HUES6 (cell line): Measurements from ENCODE around the gene HNRNPC.
A peak's percentile ranks its signal among the peaks of the same experiment; 100 is the strongest.
"Not testable (repeated sequence)": the region's sequence is repeated elsewhere in the genome, so short reads cannot be mapped to it uniquely, and the experiment has no call there.

Experiments
- H3K27ac ChIP-seq: 2 replicates; pipeline ENCODE4 v1.7.0; 2013; ENCODE audit warnings: low read depth, mild to moderate bottlenecking, low read length, inconsistent platforms
- H3K27me3 ChIP-seq: 2 replicates; pipeline ENCODE4 v1.6.1; 2013; ENCODE audit warnings: low read length; ENCODE audit not compliant: control insufficient read depth, insufficient read depth
- H3K36me3 ChIP-seq: 2 replicates; pipeline ENCODE4 v1.6.1; 2013; ENCODE audit warnings: low read length; ENCODE audit not compliant: control insufficient read depth, insufficient read depth
- H3K4me1 ChIP-seq: 2 replicates; pipeline ENCODE4 v1.6.1; 2013; ENCODE audit warnings: low read length; ENCODE audit not compliant: control insufficient read depth, insufficient read depth
- H3K4me3 ChIP-seq: 2 replicates; pipeline ENCODE4 v1.5.1; 2013; ENCODE audit warnings: low read depth, low read length
- H3K9ac ChIP-seq: one replicate; pipeline ENCODE4 v1.6.1; 2013; ENCODE audit warnings: mild to moderate bottlenecking, low read length
- H3K9me3 ChIP-seq: 2 replicates; pipeline ENCODE4 v1.6.1; 2013; ENCODE audit warnings: low read depth, low read length; ENCODE audit not compliant: control insufficient read depth, insufficient read depth

The HNRNPC gene

DNA sequence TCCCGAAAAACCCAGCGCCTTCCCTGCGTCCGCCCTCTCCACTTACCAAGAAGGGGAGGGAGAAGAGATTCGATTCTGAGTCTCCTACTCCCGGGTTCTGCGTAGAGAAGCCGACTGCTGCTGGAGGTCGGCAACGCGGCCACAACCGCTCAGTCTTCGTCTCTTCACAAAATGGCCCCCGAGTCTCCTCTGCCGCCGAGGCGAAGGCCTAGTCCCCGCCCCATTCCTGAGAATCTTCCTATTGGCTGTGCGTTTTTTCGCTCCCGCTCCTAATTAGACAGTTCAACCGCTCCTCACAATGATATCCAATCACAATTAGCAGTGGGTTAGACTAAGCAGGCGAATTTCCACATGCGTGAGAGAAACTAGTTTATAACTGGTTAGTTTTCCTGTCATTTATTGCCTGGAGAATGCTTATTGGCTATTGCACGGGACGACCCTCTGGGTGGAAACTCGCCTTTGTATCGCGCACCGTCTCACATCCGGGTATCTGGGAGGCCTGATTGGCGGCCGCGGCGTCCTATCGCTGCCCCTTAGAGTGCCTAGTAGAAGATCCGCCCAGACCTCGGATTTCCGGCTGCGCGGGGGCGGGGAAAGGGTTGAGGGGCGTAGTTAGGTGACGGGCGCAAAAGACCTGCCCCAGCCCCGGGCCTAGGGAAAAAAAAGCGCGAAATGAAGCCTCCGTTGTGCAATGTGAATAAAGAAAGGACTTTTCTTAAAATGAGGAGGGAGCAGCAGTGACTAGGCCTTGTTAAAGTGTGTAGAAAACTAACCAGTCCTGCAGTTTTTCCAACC is at the start of gene HNRNPC:
Gene HNRNPC, minus strand, starts transcription at position 191 of the 795 bp plus-strand sequence. CDS start 35,249 bp downstream, outside the sequence.
- Histone ChIP-seq H3K4me1 (peaks cover 11% of the 10 kb centered on the region), H3K9ac (peak within 1 kb of the TSS; percentile 100), H3K27me3 (no peaks in the 10 kb centered on the region), H3K9me3 (no peaks in the 10 kb centered on the region), H3K36me3 (peaks cover 45% of the 10 kb centered on the region), H3K27ac (peak within 1 kb of the TSS; percentile 97), H3K4me3 (peak within 1 kb of the TSS; percentile 96)

DNA sequence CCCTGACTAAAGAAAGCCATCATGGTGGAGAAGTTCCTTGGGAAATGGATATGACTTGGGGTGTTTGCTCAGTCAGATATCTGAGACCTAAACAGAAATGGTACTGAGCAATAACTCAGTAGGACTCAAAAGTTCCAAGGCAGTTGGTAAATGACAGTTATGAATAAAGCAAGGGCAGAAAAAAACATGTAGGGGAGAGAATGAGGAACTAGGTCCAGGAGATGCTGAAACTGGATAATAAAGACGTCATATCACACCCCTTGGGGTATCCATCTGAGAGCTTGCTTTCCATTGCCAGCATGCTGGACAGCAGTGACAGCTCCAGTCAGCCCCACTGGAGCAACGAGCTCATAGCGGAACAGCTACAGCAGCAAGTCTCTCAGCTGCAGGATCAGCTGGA is 48.2 kb upstream of the HNRNPC start:
- Histone ChIP-seq H3K9me3 (no peaks in the 10 kb centered on the region), H3K27me3 (no peaks in the 10 kb centered on the region), H3K4me3 (no peak overlapping the region), H3K4me1 (peaks cover 9% of the 10 kb centered on the region), H3K9ac (no peak overlapping the region), H3K36me3 (no peaks in the 10 kb centered on the region), H3K27ac (no peak overlapping the region)

DNA sequence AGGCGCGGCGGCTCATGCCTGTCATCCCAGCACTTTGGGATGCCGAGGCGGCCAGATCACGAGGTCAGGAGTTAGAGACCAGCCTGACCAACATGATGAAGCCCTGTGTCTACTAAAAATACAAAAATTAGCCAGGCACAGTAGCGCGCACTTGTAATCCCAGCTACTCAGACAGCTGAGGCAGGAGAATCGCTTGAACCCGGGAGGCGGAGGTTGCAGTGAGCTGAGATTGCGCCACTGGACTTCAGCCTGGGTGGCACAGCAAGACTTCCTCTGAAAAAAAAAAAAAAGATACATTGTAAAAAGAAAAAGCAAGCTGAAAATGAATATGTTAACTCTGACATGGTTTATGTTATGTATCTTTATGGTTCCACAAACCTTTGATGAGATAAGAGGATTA is 44.3 kb upstream of the HNRNPC start:
- Histone ChIP-seq H3K4me1 (peaks cover 6% of the 10 kb centered on the region), H3K9me3 (no peaks in the 10 kb centered on the region), H3K36me3 (no peaks in the 10 kb centered on the region), H3K9ac (no peak overlapping the region), H3K27ac (no peak overlapping the region), H3K27me3 (no peaks in the 10 kb centered on the region), H3K4me3 (no peak overlapping the region)

DNA sequence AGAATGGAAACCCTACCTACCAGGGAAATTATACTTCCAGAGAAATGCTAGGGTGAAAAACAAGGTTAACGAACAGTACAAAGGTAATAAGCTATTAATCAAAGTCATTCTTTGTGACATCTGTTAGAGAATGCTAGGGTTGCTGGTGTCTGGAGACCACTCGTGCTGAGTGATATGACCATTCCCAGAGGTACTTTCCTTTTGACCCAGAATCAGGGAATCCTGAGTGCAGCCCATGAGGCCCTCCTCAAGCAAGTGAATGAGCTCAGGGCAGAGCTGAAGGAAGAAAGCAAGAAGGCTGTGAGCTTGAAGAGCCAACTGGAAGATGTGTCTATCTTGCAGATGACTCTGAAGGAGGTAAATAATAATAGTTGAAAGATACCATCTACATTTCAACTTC is 42.4 kb upstream of the HNRNPC start:
- H3K27me3 ChIP-seq: no peaks in the 10 kb centered on the region
- H3K4me3 ChIP-seq: no peak overlapping the region
- H3K9ac ChIP-seq: no peak overlapping the region
- H3K9me3 ChIP-seq: no peaks in the 10 kb centered on the region
- H3K36me3 ChIP-seq: no peaks in the 10 kb centered on the region
- peaks cover 20% of the 10 kb centered on the region for H3K4me1 ChIP-seq
- H3K27ac ChIP-seq: no peak overlapping the region

DNA sequence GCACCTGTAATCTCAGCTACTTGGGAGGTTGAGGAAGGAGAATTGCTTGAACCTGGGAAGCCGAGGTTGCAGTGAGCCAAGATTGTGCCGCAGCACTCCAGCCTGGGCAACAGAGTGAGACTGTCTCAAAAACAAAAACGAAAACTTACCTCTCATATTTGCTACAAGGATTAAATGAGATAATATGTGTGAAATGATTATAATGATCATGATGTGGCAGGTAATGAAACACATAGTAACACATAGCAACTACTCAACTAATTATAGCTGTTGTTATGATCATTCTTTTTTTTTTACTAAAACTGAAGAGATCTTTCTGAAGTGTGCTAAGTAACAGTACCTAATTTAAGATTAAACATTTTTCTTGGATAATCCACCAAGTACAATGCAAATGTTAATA is 40.7 kb upstream of the HNRNPC start:
- Histone ChIP-seq H3K9ac (no peak overlapping the region), H3K4me3 (no peak overlapping the region), H3K27ac (no peak overlapping the region), H3K36me3 (no peaks in the 10 kb centered on the region), H3K9me3 (no peaks in the 10 kb centered on the region), H3K27me3 (no peaks in the 10 kb centered on the region), H3K4me1 (peaks cover 20% of the 10 kb centered on the region)

DNA sequence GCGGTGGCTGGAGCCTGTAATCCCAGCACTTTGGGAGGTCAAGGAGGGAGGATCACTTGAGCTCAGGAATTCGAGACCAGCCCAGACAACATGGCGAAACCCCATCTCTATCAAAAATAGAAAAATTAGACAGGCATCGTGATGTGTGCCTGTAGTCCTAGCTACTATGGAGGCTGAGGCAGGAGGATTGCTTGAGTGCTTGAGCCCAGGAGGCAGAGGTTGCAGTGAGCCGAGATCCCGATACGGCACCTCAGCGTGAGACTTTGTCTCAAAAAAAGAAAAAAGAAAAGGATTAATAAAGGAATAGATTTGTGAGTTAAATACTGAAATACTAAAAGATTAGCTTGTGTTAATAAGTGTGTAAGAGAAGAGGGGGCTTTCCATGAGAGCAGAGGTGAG is 40.0 kb upstream of the HNRNPC start:
- Histone ChIP-seq H3K4me1 (peaks cover 20% of the 10 kb centered on the region), H3K27ac (peak overlapping the region; percentile 96), H3K4me3 (peak overlapping the region; percentile 50), H3K9ac (peak overlapping the region; percentile 93), H3K27me3 (no peaks in the 10 kb centered on the region), H3K9me3 (no peaks in the 10 kb centered on the region), H3K36me3 (no peaks in the 10 kb centered on the region)

DNA sequence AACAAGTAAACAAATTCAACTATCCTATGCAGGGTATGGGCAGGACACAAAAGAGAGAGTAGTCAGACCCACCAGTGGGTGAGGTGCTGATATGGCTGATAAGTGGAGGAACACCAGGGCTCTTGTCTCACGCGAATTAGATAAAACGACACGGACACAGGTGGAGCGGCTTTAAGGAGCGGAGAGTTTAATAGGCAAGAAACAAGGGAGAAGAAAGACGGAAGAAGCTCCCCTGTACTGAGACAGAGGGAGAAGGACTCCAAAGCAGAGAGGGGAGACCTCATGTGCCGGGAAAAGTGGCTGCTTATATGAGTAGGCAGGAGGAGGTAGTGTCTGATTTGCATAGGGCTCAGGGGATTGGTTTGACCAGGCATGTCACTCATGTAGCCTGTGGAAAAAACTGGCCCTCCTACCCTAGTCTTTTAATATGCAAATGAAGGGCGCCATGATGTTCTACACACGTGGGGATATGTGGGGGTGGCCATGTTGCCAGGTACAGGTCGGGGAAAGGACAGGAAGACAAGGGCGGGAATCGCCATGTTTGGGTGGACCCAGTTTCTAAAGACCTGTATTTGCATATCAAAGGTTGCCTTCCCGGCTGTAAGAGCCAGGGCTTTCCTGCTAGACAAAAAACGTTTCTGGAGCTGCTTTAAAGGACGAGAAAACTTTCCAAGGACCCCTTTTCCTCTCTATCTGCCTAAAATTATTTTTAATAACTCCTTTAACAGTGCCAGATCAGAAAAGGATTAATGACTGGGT is 39.4 kb upstream of the HNRNPC start:
- Histone ChIP-seq H3K36me3 (no peaks in the 10 kb centered on the region), H3K9ac (peak overlapping the region; percentile 96), H3K27ac (peak overlapping the region; percentile 96), H3K9me3 (no peaks in the 10 kb centered on the region), H3K4me3 (peak overlapping the region; percentile 68), H3K4me1 (peaks cover 20% of the 10 kb centered on the region), H3K27me3 (no peaks in the 10 kb centered on the region)

DNA sequence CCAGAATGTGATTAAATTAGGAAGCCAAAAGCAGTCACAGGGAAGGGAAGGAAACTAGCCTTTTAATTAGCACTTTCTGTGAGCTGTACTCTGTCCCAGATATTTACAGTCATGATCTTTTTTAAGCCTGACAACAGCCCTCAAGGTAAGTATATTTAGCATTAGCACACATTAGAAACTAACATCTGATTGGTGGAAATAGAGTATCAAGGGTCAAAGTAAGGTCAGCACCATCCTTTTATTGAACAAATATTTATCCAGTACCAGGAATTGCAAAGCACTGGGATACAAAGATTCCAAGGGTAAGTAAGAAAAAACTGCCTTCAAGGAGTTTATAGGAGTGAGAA is 38.9 kb upstream of the HNRNPC start:
- Histone ChIP-seq H3K9ac (peak overlapping the region; percentile 96), H3K36me3 (no peaks in the 10 kb centered on the region), H3K4me3 (peak overlapping the region; percentile 68), H3K9me3 (no peaks in the 10 kb centered on the region), H3K4me1 (peaks cover 20% of the 10 kb centered on the region), H3K27me3 (no peaks in the 10 kb centered on the region), H3K27ac (peak overlapping the region; percentile 91)

DNA sequence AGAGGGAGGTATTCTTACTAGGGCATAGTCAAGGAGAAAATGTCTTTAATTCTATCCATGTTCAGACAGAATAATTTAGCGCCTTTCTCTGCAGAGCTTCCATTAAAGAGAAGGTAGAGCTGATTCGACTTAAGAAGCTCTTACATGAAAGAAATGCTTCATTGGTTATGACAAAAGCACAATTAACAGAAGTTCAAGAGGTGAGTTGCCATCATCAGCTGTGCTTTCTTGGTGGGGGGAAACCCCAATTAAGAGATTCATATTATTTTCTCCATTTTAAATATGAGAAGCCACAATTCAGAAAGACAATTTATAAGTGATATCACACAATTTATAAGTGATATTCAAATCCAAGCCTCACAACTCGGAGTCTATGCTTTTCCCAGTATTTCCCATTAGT is 38.4 kb upstream of the HNRNPC start:
- Histone ChIP-seq H3K9me3 (no peaks in the 10 kb centered on the region), H3K27me3 (no peaks in the 10 kb centered on the region), H3K27ac (peak overlapping the region; percentile 91; the same call in 1 of the 2 replicates), H3K9ac (peak overlapping the region; percentile 96), H3K4me1 (peaks cover 20% of the 10 kb centered on the region), H3K4me3 (peak overlapping the region; percentile 68), H3K36me3 (no peaks in the 10 kb centered on the region)

DNA sequence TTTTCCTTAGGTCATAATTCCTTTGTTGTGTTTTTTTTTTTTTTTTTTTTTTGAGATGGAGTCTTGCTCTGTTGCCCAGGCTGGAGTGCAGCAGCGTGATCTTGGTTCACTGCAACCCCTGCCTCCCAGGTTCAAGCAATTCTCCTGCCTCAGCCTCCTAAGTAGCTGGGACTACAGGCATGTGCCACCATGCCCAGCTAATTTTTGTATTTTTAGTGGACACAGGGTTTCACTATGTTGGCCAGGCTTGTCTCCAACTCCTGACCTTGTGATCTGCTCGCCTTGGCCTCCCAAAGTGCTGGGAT is 33.5 kb upstream of the HNRNPC start:
- not testable (repeated sequence) for H3K9me3 ChIP-seq, H3K4me3 ChIP-seq, H3K36me3 ChIP-seq, H3K27me3 ChIP-seq, H3K4me1 ChIP-seq, H3K9ac ChIP-seq, H3K27ac ChIP-seq

DNA sequence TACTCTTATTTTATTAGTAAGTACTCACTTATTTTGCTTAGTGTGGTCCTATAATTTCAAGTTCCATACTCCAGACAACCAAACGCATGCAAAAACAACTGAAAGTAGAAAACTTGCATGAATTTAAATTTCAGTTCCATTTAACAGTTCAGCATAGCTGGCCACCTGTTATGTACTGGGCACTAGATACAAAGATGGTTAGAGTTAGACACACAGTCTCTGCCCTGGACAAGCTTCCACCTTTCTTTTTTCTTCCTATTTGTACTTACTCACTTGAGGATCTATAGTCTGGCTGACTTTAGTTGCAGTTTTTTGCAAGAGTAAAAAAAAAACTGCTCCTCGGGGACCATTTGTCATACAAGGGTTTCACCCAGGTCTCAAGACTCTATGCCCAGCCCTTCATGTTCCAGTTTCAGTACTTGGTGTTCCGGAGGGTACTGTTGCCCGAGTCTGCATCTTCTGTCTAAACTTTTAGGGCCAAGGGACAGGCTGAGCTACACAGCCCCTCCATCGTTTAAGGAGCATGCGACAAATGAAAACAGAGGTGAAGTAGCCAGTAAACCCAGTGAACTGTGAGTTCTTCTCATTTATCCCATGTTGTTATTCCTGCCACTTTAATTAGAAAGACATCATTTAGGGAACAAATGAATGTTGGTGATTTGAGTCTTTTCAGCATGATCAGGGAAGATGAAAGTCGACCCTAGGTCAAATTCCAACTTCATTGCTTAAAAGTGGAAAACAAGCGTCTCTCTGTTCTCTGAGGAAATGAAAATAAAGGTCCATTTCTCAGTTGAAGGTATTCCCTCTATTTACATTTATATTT is 33.0 kb upstream of the HNRNPC start:
- H3K36me3 ChIP-seq: no peaks in the 10 kb centered on the region
- H3K4me3 ChIP-seq: no peak overlapping the region
- no peak overlapping the region for H3K9ac ChIP-seq
- H3K27me3 ChIP-seq: peaks cover 9% of the 10 kb centered on the region
- no peak overlapping the region for H3K27ac ChIP-seq
- peaks cover 4% of the 10 kb centered on the region for H3K4me1 ChIP-seq
- no peaks in the 10 kb centered on the region for H3K9me3 ChIP-seq
